ENCODE results near the gene PBX2.
"Not testable (repeated sequence)": the region's sequence is repeated elsewhere in the genome, so short reads cannot be mapped to it uniquely, and the experiment has no call there.

PBX2 gene

GRCh38 chr6:32187725-32188380, 2.1 kb downstream of the PBX2 start:
- DNase-seq (ENCODE audit: low read depth in 2 of 3, low spot score in 1 of 3) = not testable (repeated sequence)

- DNase-seq (ENCODE audit: low read depth in 2 of 3, low spot score in 1 of 3) = no peak
Measured at GRCh38 chr6:32187009-32187709, 2.8 kb downstream of the PBX2 start.

- not testable (repeated sequence) for DNase-seq (ENCODE audit: low read depth in 2 of 3, low spot score in 1 of 3)
Measured at GRCh38 chr6:32186151-32186840, 3.7 kb downstream of the PBX2 start.

GRCh38 chr6:32185681-32186131, 4.3 kb downstream of the PBX2 start:
- DNase-seq (ENCODE audit: low read depth in 2 of 3, low spot score in 1 of 3) = peak; percentile 38 to 61 (median 50)

- DNase-seq (ENCODE audit: low read depth in 2 of 3, low spot score in 1 of 3) = no peak
Measured at GRCh38 chr6:32184084-32184640, 5.8 kb downstream of the PBX2 start, which contains the start of gene AGER. TSS of gene AGER (minus strand) at chr6:32184253. CDS start at chr6:32184222, 31 bp downstream.

GRCh38 chr6:32183483-32184083, 6.4 kb downstream of the PBX2 start:
- DNase-seq (ENCODE audit: low read depth in 2 of 3, low spot score in 1 of 3) = no peak

GRCh38 chr6:32183030-32183429, 7.0 kb downstream of the PBX2 start:
- DNase-seq (ENCODE audit: low read depth in 2 of 3, low spot score in 1 of 3) = no peak

GRCh38 chr6:32182555-32182981, 7.4 kb downstream of the PBX2 start:
- DNase-seq (ENCODE audit: low read depth in 2 of 3, low spot score in 1 of 3) = no peak

- DNase-seq (ENCODE audit: low read depth in 2 of 3, low spot score in 1 of 3) = no peak
Measured at GRCh38 chr6:32181915-32182529, 8.0 kb downstream of the PBX2 start.

- no peak for DNase-seq (ENCODE audit: low read depth in 2 of 3, low spot score in 1 of 3)
Measured at GRCh38 chr6:32181148-32181702, 8.8 kb downstream of the PBX2 start.

- no peak for DNase-seq (ENCODE audit: low read depth in 2 of 3, low spot score in 1 of 3)
Measured at GRCh38 chr6:32179766-32180405, 10.1 kb downstream of the PBX2 start.

- DNase-seq (ENCODE audit: low read depth in 2 of 3, low spot score in 1 of 3) = no peak
Measured at GRCh38 chr6:32178547-32179440, 11.2 kb downstream of the PBX2 start.

- DNase-seq (ENCODE audit: low read depth in 2 of 3, low spot score in 1 of 3) = peak; percentile 87 to 95 (median 90)
Measured at GRCh38 chr6:32177788-32178546, 12.0 kb downstream of the PBX2 start, which contains the start of gene RNF5. TSS of gene RNF5 (plus strand) at chr6:32178405. CDS start at chr6:32178512, 107 bp downstream.

GRCh38 chr6:32177183-32177787, 12.7 kb downstream of the PBX2 start:
- DNase-seq (ENCODE audit: low read depth in 2 of 3, low spot score in 1 of 3) = no peak

- no peak for DNase-seq (ENCODE audit: low read depth in 2 of 3, low spot score in 1 of 3)
Measured at GRCh38 chr6:32176476-32177182, 13.4 kb downstream of the PBX2 start.

GRCh38 chr6:32175711-32176475, 14.1 kb downstream of the PBX2 start, which contains the start of gene AGPAT1:
TSS of gene AGPAT1 (minus strand) at chr6:32176084. CDS start at chr6:32171496, 4,588 bp downstream.
- peak; percentile 95 to 97 (median 96) for DNase-seq (ENCODE audit: low read depth in 2 of 3, low spot score in 1 of 3)
